OCI-LY1 (cell line): ENCODE results near the gene GALNT18.

Experiments
- EZH2 ChIP-seq: fragments of 200-600 bp; sonication (generic), shearing (Covaris generic); IDR thresholded peaks from 2 replicates; pipeline ENCODE4 v1.8.0; 2017; ENCODE audit warnings: borderline replicate concordance, mixed run types, mild to moderate bottlenecking, antibody characterized with exemption, low read length, moderate library complexity, mixed read lengths
- TF ChIP-seq, protein P1 (sequence below): fragments of 200-600 bp; sonication (generic), shearing (Covaris generic); IDR thresholded peaks from 2 replicates; pipeline ENCODE4 v1.5.1; 2017; ENCODE audit warnings: mild to moderate bottlenecking, antibody characterized with exemption, low read length, moderate library complexity, mixed read lengths

DNA sequence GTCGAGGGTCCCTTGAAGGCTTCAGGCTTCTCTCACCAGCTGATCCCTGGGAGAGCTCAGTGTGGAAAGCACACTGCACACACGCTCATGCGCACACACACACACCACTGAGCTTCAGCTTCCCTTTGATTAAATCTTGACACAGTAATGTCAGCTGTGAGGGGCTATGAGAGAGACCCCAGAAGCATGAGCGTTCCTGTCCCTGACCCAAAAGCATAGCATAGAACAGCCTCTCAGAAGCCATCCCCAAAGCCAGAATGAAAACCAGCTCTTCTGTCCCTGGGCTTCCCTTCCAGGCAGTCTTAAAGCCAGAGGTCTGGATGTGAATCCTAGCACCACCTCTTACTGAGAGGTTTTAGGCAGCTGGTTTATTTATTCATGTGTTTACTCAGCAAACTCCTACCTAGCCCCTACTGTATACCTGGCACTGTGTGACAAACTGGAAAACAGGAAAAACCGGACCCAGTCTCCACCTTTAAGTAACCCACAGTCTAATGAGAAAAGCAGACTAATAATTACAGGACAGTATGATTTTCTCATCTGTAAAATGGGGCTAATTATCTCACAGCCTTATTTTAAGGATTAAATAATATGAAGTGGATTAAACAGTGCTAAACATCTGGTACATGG, 15.9 kb downstream of the GALNT18 start:
- TF ChIP-seq, protein P1, sequence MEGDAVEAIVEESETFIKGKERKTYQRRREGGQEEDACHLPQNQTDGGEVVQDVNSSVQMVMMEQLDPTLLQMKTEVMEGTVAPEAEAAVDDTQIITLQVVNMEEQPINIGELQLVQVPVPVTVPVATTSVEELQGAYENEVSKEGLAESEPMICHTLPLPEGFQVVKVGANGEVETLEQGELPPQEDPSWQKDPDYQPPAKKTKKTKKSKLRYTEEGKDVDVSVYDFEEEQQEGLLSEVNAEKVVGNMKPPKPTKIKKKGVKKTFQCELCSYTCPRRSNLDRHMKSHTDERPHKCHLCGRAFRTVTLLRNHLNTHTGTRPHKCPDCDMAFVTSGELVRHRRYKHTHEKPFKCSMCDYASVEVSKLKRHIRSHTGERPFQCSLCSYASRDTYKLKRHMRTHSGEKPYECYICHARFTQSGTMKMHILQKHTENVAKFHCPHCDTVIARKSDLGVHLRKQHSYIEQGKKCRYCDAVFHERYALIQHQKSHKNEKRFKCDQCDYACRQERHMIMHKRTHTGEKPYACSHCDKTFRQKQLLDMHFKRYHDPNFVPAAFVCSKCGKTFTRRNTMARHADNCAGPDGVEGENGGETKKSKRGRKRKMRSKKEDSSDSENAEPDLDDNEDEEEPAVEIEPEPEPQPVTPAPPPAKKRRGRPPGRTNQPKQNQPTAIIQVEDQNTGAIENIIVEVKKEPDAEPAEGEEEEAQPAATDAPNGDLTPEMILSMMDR = no peak
- TF ChIP-seq EZH2 = no peak
